Lower leg skin (tissue), 4 donors: ENCODE results near the gene HDGFL2. TPM values are rescaled to one million over a fixed set of nuclear protein-coding genes. Genes with fewer than 3 reads are reported as not detected.

ENCODE experiments used
- DNase-seq, 2 donors: peaks; one replicate each; pipeline ENCODE4 v3.0.0-alpha.2; 2019; ENCODE audit warnings: low spot score in 2 of 2
- H3K4me3 ChIP-seq: fragments of 200-600 bp; sonication (generic); 2 replicates; pipeline ENCODE4 v1.5.1; 2017; ENCODE audit warnings: mild to moderate bottlenecking, low read depth; ENCODE audit not compliant: poor library complexity, severe bottlenecking
- CTCF ChIP-seq, 3 donors: fragments of 450-650 bp; IDR thresholded peaks; one replicate each; pipeline ENCODE4 v1.5.1; 2016; ENCODE audit warnings: antibody characterized with exemption in 3 of 3, mild to moderate bottlenecking in 3 of 3, moderate library complexity in 2 of 3
- POLR2A ChIP-seq, 2 donors: fragments of 450-650 bp; IDR thresholded peaks; one replicate each; pipeline ENCODE4 v1.6.1; 2016 to 2017; ENCODE audit warnings: antibody characterized with exemption in 2 of 2, mild to moderate bottlenecking in 1 of 2, moderate library complexity in 1 of 2
- WGBS, 2 donors: methylation state at CpG; one replicate each; pipeline ENCODE4 v1.1.5; 2018; 5-methylcytosine and 5-hydroxymethylcytosine counted together
- intact Hi-C: fragments of 100-400 bp; cut with DNase I; formaldehyde crosslinking; loops from one replicate; pipeline ENCODE4 v1.15.0; 2023; ENCODE audit warnings: low total_unique reads
- total RNA-seq, 4 donors: library from RNA; depleted of rRNA; stranded (reverse); fragments of >200 nt; gene quantifications; one replicate each; pipeline ENCODE4 v1.1.0, GENCODE V29; 2016

HDGFL2 gene
- total RNA-seq, 4 donors from 2014 or later, result 20.9 to 36.4 (median 30.1) TPM

GRCh38 chr19:4519521-4520277 is 47.6 kb downstream of the HDGFL2 start:
- WGBS, 2 donors, result 30 to 32% methylated on average over 8 to 9 of the region's 9 CpGs
- no peak for TF ChIP-seq POLR2A (IDR thresholded peaks at IDR 0.05)
- no peak for TF ChIP-seq CTCF (IDR thresholded peaks at IDR 0.05)
- no peak for DNase-seq
- H3K4me3 ChIP-seq, result no peak overlapping the region
- intact Hi-C loops, result loop anchor here (10.0 kb wide), 1 partner anchor 245 kb away; the partner anchor contains the start of gene SHD

- WGBS, 2 donors, result 76 to 79% methylated on average over 11 of the region's 11 CpGs
- no peak for TF ChIP-seq POLR2A (IDR thresholded peaks at IDR 0.05)
- no peak for TF ChIP-seq CTCF (IDR thresholded peaks at IDR 0.05)
- DNase-seq, result no peak
- no peak overlapping the region for H3K4me3 ChIP-seq
- intact Hi-C loops, result loop anchor here (10.0 kb wide), 1 partner anchor 247 kb away; the partner anchor contains the start of gene SHD
These were observed 49.2 kb downstream of the HDGFL2 start for GRCh38 chr19:4521170-4521887.

DNA sequence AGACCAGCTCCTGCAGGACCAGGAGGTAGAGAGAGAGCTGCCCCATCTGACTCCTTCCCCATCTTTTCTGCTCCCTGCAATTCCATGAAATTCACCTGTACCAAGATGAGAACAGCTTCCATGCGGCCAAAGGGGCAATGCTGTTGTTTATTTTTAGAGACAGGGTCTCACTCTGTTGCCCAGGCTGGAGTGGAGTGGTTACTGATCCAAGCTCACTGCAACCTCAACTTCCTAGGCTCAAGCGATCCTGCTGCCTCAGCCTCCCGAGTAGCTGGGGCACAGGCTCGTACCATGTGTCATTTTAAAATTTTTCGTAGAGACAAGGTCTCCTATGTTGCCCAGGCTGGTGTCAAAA is 49.8 kb downstream of the HDGFL2 start:
- intact Hi-C loops, result loop anchor here (10.0 kb wide), 1 partner anchor 247 kb away; the partner anchor contains the start of gene SHD
- TF ChIP-seq POLR2A (IDR thresholded peaks at IDR 0.05) (no peak), CTCF (IDR thresholded peaks at IDR 0.05) (no peak)
- no peak overlapping the region for H3K4me3 ChIP-seq
- DNase-seq, result no peak
- 81 to 86% methylated on average over 5 of the region's 5 CpGs for WGBS, 2 donors

- WGBS, 2 donors, result 83 to 89% methylated on average over 15 of the region's 15 CpGs
- intact Hi-C loops, result loop anchor here (10.0 kb wide), 1 partner anchor 248 kb away; the partner anchor contains the start of gene SHD
- no peak for TF ChIP-seq POLR2A (IDR thresholded peaks at IDR 0.05)
- no peak for TF ChIP-seq CTCF (IDR thresholded peaks at IDR 0.05)
These were observed 50.4 kb downstream of the HDGFL2 start for GRCh38 chr19:4522291-4523002.

DNA sequence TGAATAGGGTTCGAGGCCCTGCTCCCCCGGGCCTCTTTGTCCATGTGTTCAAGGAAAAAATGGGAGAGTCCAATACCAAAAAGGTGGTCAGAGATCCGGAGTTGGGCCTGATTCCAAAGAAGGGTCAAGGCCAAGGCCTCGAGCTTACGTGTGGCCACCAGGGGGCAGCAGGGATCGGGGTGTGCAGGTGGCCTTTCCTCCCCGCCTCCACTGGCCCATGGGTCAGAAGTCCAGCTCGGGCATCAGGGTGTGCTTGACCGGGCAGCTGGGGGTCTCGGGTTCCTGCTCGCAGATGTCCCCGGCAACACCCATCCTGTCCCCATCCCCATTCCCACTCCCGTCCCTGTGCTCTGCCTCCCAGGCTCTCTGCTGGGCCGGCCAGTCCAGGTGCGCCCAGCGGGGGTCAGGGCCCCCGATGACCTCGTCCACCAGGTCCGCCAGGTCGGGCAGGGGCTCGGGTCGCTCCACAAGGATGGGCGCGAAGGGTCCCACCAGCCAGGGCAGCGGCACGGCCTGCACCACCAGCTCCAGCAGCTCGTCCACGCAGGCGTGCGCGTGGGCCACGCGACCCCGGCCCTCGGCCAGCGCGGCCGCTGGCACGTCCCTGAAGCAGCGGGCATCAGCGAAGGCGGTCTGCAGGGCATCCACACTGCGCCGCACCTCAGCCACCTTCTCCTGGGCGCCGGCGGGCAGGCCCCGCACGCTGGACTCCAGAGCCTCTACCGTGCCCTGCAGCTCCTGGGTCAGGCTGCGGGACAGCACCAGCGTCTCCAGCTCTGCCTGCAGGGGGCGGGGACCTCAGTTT is 51.4 kb downstream of the HDGFL2 start:
- intact Hi-C loops, result loop anchor here (10.0 kb wide), 1 partner anchor 249 kb away; the partner anchor contains the start of gene SHD
- WGBS, 2 donors, result 75 to 84% methylated on average over 37 to 52 of the region's 53 CpGs
- TF ChIP-seq POLR2A (IDR thresholded peaks at IDR 0.05) (no peak), CTCF (IDR thresholded peaks at IDR 0.05) (no peak)
- H3K4me3 ChIP-seq, result no peak overlapping the region
- DNase-seq, result peak in 1 of 2 donors; percentile 22

More at GRCh38 chr19:4522291-4523002, 50.4 kb downstream of the HDGFL2 start:
- no peak for DNase-seq
- no peak overlapping the region for H3K4me3 ChIP-seq
